GM19099 (cell line): ENCODE measurements around the gene IRF2BPL.

Experiments
- POLR2A ChIP-seq: IDR thresholded peaks from 3 replicates; pipeline ENCODE4 v1.6.1; 2011; ENCODE audit warnings: low read depth; ENCODE audit not compliant: insufficient read length; ENCODE audit errors: extremely low read depth

Gene IRF2BPL

DNA sequence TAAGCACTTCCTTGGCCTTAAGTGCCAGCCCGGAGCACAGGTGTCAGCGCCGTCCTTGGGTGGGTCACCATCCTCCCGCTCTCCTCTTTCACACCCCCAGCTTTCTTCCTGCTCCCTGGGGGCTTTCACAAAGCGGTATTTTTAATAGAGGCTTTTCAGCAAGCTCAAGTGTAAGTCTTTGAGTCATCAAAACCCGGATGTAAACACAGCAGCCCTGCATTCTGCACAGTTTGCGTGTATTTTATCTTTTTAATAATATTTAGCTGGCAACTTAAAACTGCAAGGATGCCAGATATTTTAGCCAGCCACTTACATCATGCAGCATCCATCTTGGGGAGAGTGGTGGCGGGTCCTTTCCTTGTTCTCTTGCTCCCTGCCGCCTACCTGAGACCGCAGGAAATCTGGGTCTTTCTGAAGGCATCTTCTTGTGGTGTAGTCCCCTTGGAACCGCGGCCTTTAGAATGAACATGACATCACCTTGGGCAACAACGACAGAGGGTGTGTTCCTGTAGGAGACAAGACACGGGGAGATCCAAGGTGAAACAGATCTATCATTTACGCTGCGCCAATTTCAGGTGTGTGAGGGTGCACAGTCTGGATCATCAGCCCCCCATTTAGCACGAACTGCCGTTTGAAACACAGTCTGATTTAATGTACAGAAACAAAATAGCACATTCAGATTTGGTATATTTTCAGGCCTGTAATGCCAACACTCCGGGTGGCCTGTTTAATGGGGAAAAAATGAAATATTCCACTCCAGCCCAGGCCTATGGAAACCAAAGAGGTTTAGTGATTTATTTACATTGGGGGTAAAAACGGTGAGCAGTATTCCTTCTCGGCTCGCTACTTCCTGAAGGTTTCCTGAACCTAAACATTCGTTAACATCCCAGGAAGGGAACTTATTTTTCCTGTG, 12.5 kb upstream of the IRF2BPL start:
- TF ChIP-seq POLR2A = peak; percentile 34

DNA sequence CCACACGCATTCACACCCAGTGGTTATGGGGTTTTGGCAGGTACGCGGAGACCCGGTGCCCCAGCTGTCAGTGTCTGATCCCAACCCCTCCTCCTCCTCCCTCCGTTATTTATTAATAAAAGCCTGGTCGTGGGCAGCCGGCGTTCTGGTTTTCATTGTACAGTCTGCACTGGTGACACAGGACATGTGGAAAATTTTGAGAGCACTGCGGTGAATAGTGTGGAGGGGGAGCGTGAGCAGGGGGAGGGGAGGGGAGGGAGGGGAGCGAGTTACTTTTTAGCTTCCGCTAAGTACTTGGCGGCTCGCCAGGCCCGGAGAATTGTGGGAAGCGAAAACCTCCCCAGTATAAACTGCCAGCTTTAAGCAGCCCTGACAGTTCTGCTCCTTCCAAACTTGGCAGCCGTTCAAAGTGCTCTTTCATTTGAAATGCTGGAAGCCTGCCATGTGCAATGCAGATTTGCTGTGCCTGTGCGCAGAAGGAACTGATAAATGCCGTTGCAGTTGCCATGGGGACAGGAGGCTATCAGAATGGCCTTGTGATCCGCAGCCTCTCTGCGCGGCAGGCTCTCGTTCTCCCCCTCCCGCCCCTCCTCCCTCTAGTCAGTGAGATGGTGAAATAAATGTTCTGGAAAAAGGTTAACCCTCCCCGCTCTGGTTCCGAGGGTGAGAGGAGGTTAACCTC, 11.7 kb upstream of the IRF2BPL start:
- TF ChIP-seq POLR2A = peak; percentile 76

GRCh38 chr14:77039285-77040058, 11.0 kb upstream of the IRF2BPL start:
- no peak for TF ChIP-seq POLR2A

DNA sequence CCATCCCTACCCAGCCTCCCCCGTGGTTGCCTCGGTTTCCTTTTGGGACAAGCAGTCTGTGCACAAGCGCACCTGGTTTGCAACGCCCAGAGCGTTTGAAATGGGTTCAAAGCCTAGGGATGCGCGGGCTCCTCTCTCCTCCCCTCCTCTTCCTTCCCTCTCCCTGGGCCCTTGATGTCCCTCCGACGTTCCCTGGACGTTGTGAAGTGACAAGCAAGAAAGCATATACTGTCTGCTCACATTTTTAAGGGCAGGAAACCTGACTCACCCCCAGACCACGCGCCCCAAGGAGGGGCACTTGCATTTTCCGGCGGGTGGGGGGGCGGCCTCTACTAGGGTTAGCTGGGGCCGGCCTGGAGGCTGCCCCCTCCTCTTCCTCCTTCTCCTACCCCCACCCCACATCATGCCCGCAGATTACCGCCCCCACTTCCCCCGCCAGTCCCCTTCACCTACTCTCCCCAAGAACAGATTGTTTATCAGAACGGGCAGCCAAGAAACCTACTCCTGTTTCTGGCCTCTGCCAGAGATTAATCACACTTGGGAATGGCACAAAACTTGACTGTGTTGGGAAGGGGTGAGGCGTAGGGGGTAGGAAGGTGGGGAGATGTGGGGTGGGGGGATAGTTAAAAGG, 9.5 kb upstream of the IRF2BPL start:
- no peak for TF ChIP-seq POLR2A

DNA sequence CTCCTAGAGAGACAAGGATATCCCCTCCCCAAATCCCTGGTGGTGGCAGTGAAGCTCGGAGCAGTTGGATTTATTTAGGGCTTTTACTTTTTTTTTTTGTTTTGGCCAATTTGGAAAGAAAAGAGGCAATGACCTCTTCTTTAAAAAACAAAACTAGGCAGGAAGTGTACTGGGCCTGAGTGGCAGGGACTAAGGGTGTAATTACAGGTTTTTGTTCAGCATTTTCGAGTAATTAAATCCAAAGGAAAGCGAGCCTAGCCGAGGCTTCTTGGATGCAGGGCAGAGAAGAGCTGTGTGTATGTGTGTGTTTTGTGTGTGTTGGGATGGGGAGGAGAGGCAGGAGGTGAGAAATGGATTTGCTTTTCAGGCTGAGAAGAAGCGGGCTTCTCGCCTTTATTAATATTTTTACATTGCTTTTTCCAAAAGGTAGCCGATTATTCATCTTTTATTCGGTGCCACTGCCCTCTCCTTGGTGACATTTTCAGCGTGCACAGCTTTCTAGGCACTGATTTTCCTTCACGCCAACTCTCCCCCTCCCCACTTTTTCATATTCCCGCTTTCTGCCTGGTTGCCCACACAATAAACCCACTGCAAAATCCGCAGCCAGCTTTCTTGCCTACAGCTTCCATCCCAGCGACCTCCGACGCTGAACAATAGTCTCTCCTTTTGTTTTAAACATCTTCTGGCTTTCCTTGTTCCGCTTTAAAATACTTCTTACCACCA, 8.9 kb upstream of the IRF2BPL start:
- TF ChIP-seq POLR2A = no peak

DNA sequence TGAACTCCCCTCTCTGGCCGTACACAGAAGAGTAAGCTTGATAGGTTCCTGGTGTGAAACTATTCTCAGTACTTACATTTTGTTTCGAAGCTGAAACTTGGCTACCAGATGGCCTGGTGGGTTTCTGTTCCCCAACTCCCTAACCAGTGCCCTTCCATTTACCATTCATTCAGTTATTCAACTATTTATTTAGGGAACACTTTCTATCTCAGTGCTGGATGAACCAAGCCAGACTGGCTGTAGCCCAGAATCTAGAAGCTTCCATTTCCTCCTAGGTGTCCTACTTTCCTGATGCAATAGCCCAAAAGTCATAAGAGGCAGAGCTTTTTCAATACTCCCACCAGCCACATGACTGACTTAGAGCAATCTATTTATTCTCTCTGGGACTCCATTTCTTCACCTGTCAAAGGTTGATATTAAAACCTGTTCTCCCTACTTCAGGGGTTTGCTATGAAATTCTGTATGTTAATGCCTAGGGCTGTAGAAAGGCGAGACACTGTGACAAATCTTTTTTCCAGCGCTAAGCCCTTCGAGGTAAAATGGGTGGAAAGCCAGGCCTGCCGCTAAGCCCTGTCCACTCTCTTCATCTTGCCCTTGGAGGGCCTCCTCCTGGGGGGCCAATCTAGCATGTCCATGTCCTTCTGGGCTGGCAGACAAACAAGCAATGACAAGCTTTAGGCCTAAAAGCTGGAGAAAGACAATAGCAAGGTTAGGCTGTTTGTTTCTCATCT, 8.1 kb upstream of the IRF2BPL start:
- no peak for TF ChIP-seq POLR2A

GRCh38 chr14:77035267-77035666, 6.8 kb upstream of the IRF2BPL start:
- no peak for TF ChIP-seq POLR2A

DNA sequence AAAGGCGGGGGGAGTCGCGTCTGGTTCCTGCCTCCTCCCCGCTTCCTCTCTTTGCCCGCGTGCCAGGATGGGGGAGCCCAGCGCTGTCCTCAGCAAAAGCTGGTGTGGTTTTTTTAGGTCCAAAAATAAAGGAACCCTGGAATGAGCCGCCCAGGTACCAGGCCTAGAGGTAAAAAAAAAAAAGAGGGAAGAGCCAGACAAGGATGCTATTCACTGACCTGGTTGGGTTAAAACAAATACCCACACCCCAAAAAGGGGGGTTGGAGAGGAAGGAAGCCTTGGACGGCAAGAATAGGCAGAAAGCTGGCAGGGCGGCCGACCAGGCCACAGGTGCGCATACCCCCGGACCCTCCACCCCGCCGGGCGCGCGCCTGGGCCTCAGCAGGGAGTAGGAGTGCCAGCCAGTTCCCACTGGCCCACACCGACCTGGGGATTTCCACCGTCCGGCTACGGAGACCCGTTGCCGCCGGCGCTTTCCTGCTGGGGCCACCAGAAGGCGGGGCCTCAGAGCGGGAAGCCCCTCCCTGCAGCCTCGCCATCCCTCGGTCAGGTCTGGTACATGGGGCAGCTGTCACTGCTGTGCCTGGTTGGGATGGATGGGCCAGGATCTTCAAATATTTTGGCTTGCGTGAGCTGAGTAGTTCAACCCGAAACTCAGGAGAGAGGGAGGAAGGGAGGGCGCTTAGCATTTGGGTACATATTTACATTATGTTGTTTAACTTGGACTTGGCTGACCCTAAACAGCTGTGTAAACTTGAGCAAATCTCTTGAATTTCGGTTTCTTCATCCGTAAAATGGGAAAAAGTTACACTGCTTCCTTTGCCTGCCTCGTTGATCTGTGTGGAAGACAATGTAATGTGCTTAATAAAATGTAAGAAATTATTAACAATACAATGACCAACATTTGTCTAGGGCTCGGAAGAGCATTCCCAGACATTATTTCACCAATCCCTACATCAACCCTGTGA, 5.4 kb upstream of the IRF2BPL start:
- TF ChIP-seq POLR2A = peak; percentile 67

GRCh38 chr14:77032844-77033621, 4.5 kb upstream of the IRF2BPL start:
- TF ChIP-seq POLR2A = peak; percentile 49

GRCh38 chr14:77032491-77032843, 4.0 kb upstream of the IRF2BPL start:
- no peak for TF ChIP-seq POLR2A

GRCh38 chr14:77031759-77032490, 3.4 kb upstream of the IRF2BPL start:
- TF ChIP-seq POLR2A = no peak
